Measurements from ENCODE around the gene FAXC. TPM values are rescaled to one million over a fixed set of nuclear protein-coding genes. Genes with fewer than 3 reads are reported as not detected.

Gene FAXC
- total and polyA plus RNA-seq, 2 of the 8 experiments (the other 6 are each of a cell fraction or from before 2014, with no cell fraction given), result 23.2 to 29.8 TPM

- Histone ChIP-seq H3K9ac (replicated peaks in 1 of 4; ENCODE audit: extremely low read depth in 1 of 4, low read depth in 3 of 4, low read length in 3 of 4) (no peak overlapping the region), H3K79me2 (ENCODE audit: control insufficient read depth in 1 of 2, insufficient read depth in 2 of 2, low read length in 2 of 2) (0 out of 4 replicates have a peak, but pooled peaks cover 0 to 2% of the 10 kb centered on the region in 2 experiments), H3K23ac (ENCODE audit: insufficient read length) (no peak overlapping the region), H4K8ac (ENCODE audit: extremely low read depth, insufficient read depth, low read length) (no peak overlapping the region; the same call in 1 of the 2 replicates), H3K4ac (replicated peaks; ENCODE audit: insufficient read length, low read depth, low read length) (no peak overlapping the region), H3K4me2 (ENCODE audit: insufficient read depth in 1 of 2, low read depth in 2 of 2, low read length in 2 of 2) (no peak overlapping the region), H3K14ac (ENCODE audit: insufficient read length) (no peak overlapping the region), H3K4me3 (ENCODE audit: extremely low read depth in 1 of 4, insufficient read depth in 2 of 4, low read depth in 3 of 4, low read length in 4 of 4) (no peak overlapping the region), H3K56ac (replicated peaks; ENCODE audit: insufficient read length, low read depth, low read length) (no peak overlapping the region), H2BK12ac (ENCODE audit: low read depth, low read length) (no peak overlapping the region; the same call in 1 of the 2 replicates), H2AK5ac (ENCODE audit: low read depth, low read length) (no peak overlapping the region), H3K18ac (ENCODE audit: extremely low read depth, low read length) (no peak overlapping the region), H2BK5ac (ENCODE audit: low read depth, low read length) (0 out of 2 replicates have a peak overlapping the region, but pooled peaks have one; percentile 5), H2AFZ (ENCODE audit: low read length) (no peak overlapping the region), H3K27me3 (replicated peaks in 1 of 4; ENCODE audit: control insufficient read depth in 3 of 4, extremely low read depth in 1 of 4, insufficient read depth in 3 of 4, low read length in 3 of 4) (no peaks in the 10 kb centered on the region), H3K9me3 (ENCODE audit: insufficient read depth in 2 of 2, low read depth in 1 of 2, low read length in 1 of 2) (no peaks in the 10 kb centered on the region), H3K27ac (ENCODE audit: low read depth, low read length) (no peak overlapping the region), H3K23me2 (ENCODE audit: low read depth, low read length) (no peaks in the 10 kb centered on the region), H4K20me1 (replicated peaks in 1 of 2; ENCODE audit: control insufficient read depth in 1 of 2, insufficient read depth in 2 of 2, low read length in 2 of 2) (peaks cover 0 to under 1% of the 10 kb centered on the region in 2 experiments), H3K4me1 (replicated peaks in 1 of 4; ENCODE audit: control insufficient read depth in 3 of 4, insufficient read depth in 4 of 4, low read length in 3 of 4) (no peaks in the 10 kb centered on the region), H3K36me3 (ENCODE audit: control insufficient read depth in 2 of 4, insufficient read depth in 4 of 4, low read length in 3 of 4) (no peaks in the 10 kb centered on the region), H3K79me1 (ENCODE audit: low read depth, low read length) (no peaks in the 10 kb centered on the region), H4K91ac (replicated peaks; ENCODE audit: insufficient read length, low read length) (no peak overlapping the region), H2BK20ac (ENCODE audit: low read length) (no peak overlapping the region), H4K5ac (ENCODE audit: insufficient read length, low read depth, low read length) (no peak overlapping the region), H2BK120ac (replicated peaks; ENCODE audit: low read depth, low read length) (no peak overlapping the region), H2BK15ac (ENCODE audit: low read length) (no peak overlapping the region)
- FAIRE-seq (no peak), DNase-seq (ENCODE audit: low read depth in 1 of 2, low spot score in 2 of 2) (no peak)
- CTCF ChIA-PET (ENCODE audit: partially characterized antibody), result interaction anchor here (0.7 to 2.8 kb wide), 9 partner anchors 10 to 35 kb away, joined by 3 to 13 read pairs (median 6); no protein-coding TSS in a partner anchor
- WGBS, 2 experiments (ENCODE audit: extremely low coverage in 1 of 2, insufficient coverage in 1 of 2, insufficient read length in 1 of 2, insufficient replicate concordance in 2 of 2, low coverage in 1 of 2, low lambda C conversion rate in 2 of 2, missing lambda C conversion rate in 1 of 2), result 100% methylated on average over 1 of the region's 1 CpG; no CpG with 5 or more reads in 1 of the 2 experiments
- POLR2A ChIA-PET (ENCODE audit: partially characterized antibody), result interaction anchor here (1.1 to 1.9 kb wide), 3 partner anchors 10 to 126 kb away, joined by 4 to 6 read pairs (median 5); no protein-coding TSS in a partner anchor
- TF ChIP-seq TEAD4 (IDR thresholded peaks at IDR 0.05; ENCODE audit: low read depth, low read length) (no peak), RAD21 (IDR thresholded peaks at IDR 0.05 in 1 of 2, conservative IDR thresholded peaks at IDR 0.05 in 1 of 2; ENCODE audit: low read depth in 2 of 2, low read length in 2 of 2) (no peak), CTBP2 (IDR thresholded peaks at IDR 0.05; ENCODE audit: borderline replicate concordance, insufficient read depth, insufficient read length, low read length) (no peak), YY1 (IDR thresholded peaks at IDR 0.05; ENCODE audit: low read depth, low read length) (no peak), CBX8 (IDR thresholded peaks at IDR 0.05; ENCODE audit: borderline replicate concordance, low read depth, low read length) (no peak)
These were observed 52.5 kb downstream of the FAXC start for GRCh38 chr6:99297006-99297405.
